WERI-Rb-1 (cell line): ENCODE results near the gene MOB1B.

Source experiments
- DNase-seq: peaks from one replicate; pipeline ENCODE4 v3.0.0-alpha.2; 2020
- H3K27ac ChIP-seq: fragments of 250-450 bp; sonication (Bioruptor Pico); 2 replicates; pipeline ENCODE4 v1.5.1; 2020; ENCODE audit warnings: mild to moderate bottlenecking, moderate library complexity
- H3K27me3 ChIP-seq: fragments of 250-450 bp; sonication (Bioruptor Pico); 2 replicates; pipeline ENCODE4 v1.5.1; 2021; ENCODE audit warnings: mild to moderate bottlenecking, low read depth, moderate library complexity; ENCODE audit not compliant: insufficient read depth, severe bottlenecking
- H3K36me3 ChIP-seq: fragments of 250-450 bp; sonication (Bioruptor Pico); 2 replicates; pipeline ENCODE4 v1.5.1; 2020; ENCODE audit warnings: mild to moderate bottlenecking, moderate library complexity
- H3K4me3 ChIP-seq: 2 replicates; pipeline ENCODE4 v1.5.1; 2011; ENCODE audit warnings: low read depth, mild to moderate bottlenecking, control low read depth, low read length
- H3K9me3 ChIP-seq: fragments of 250-450 bp; sonication (Bioruptor Pico); 2 replicates; pipeline ENCODE4 v1.5.1; 2021; ENCODE audit warnings: mild to moderate bottlenecking, moderate library complexity; ENCODE audit not compliant: severe bottlenecking
- CTCF ChIP-seq: IDR thresholded peaks from 2 replicates; pipeline ENCODE4 v1.5.1; 2011; ENCODE audit warnings: low read depth, mild to moderate bottlenecking, control low read depth, inconsistent platforms, low read length

MOB1B gene

GRCh38 chr4:70969076-70969475, 66.9 kb downstream of the MOB1B start:
- Histone ChIP-seq H3K27ac (no peak overlapping the region), H3K36me3 (no peaks in the 10 kb centered on the region; the same call in none of the 2 replicates)
- no peak for TF ChIP-seq CTCF

GRCh38 chr4:70976252-70976651, 74.1 kb downstream of the MOB1B start:
- no peaks in the 10 kb centered on the region for H3K27me3 ChIP-seq
- TF ChIP-seq CTCF: no peak
- no peak overlapping the region for H3K4me3 ChIP-seq
- H3K27ac ChIP-seq: no peak overlapping the region
- no peak for DNase-seq
- no peaks in the 10 kb centered on the region for H3K9me3 ChIP-seq
- peaks cover 3% of the 10 kb centered on the region for H3K36me3 ChIP-seq

More at GRCh38 chr4:70969076-70969475, 66.9 kb downstream of the MOB1B start:
- Histone ChIP-seq H3K9me3 (no peaks in the 10 kb centered on the region), H3K27me3 (no peaks in the 10 kb centered on the region), H3K4me3 (no peak overlapping the region)
- DNase-seq: no peak

- Histone ChIP-seq H3K36me3 (peaks cover 3% of the 10 kb centered on the region), H3K9me3 (no peaks in the 10 kb centered on the region), H3K27ac (no peak overlapping the region), H3K4me3 (no peak overlapping the region), H3K27me3 (no peaks in the 10 kb centered on the region)
- no peak for TF ChIP-seq CTCF
- no peak for DNase-seq
Measured at GRCh38 chr4:70979445-70980008, 77.4 kb downstream of the MOB1B start.

- no peaks in the 10 kb centered on the region for H3K27me3 ChIP-seq
- no peak overlapping the region for H3K27ac ChIP-seq
- no peak overlapping the region for H3K4me3 ChIP-seq
- H3K9me3 ChIP-seq: no peaks in the 10 kb centered on the region
- no peak for TF ChIP-seq CTCF
- DNase-seq: no peak
- H3K36me3 ChIP-seq: peaks cover 1% of the 10 kb centered on the region
Measured at GRCh38 chr4:70980196-70980595, 78.0 kb downstream of the MOB1B start.

GRCh38 chr4:70984106-70984505, 81.9 kb downstream of the MOB1B start:
- Histone ChIP-seq H3K27ac (no peak overlapping the region), H3K9me3 (no peaks in the 10 kb centered on the region), H3K27me3 (no peaks in the 10 kb centered on the region), H3K36me3 (no peaks in the 10 kb centered on the region; the same call in 1 of the 2 replicates), H3K4me3 (no peak overlapping the region)
- no peak for DNase-seq
- TF ChIP-seq CTCF: no peak

- no peaks in the 10 kb centered on the region for H3K36me3 ChIP-seq
- TF ChIP-seq CTCF: no peak
- H3K27me3 ChIP-seq: no peaks in the 10 kb centered on the region
- DNase-seq: no peak
- no peak overlapping the region for H3K27ac ChIP-seq
- no peaks in the 10 kb centered on the region for H3K9me3 ChIP-seq
- no peak overlapping the region for H3K4me3 ChIP-seq
Measured at GRCh38 chr4:70984589-70984988, 82.4 kb downstream of the MOB1B start.
